Mesenchymal stem cell (in vitro differentiated cells and primary cell): Measurements from ENCODE around the gene ZNF839.

ENCODE experiments used
- DNase-seq: peaks from one replicate; pipeline ENCODE4 v3.0.0-alpha.2; 2013
- H2AFZ ChIP-seq: one replicate; pipeline ENCODE4 v1.6.1; 2013; ENCODE audit warnings: low read depth, mild to moderate bottlenecking, control low read depth, inconsistent platforms, low read length, moderate library complexity
- H2AK5ac ChIP-seq: 2 replicates; pipeline ENCODE4 v1.6.1; 2013; ENCODE audit warnings: low read length, moderate library complexity, mild to moderate bottlenecking, inconsistent platforms; ENCODE audit not compliant: severe bottlenecking
- H2BK120ac ChIP-seq: one replicate; pipeline ENCODE4 v1.6.1; 2013; ENCODE audit warnings: low read depth, mild to moderate bottlenecking, inconsistent platforms, low read length, moderate library complexity
- H2BK12ac ChIP-seq, 2 experiments: one replicate each; pipeline ENCODE4 v1.6.1; 2013; ENCODE audit warnings: inconsistent platforms in 2 of 2, low read length in 2 of 2, mild to moderate bottlenecking in 2 of 2, moderate library complexity in 2 of 2, control low read depth in 1 of 2
- H2BK15ac ChIP-seq: one replicate; pipeline ENCODE4 v1.6.1; 2013; ENCODE audit warnings: mild to moderate bottlenecking, low read depth, inconsistent platforms; ENCODE audit not compliant: poor library complexity, severe bottlenecking
- H2BK5ac ChIP-seq: 2 replicates; pipeline ENCODE4 v1.6.1; 2013; ENCODE audit warnings: low read depth, mild to moderate bottlenecking, low read length, control low read depth, inconsistent platforms; ENCODE audit not compliant: poor library complexity, severe bottlenecking
- H3K14ac ChIP-seq, 2 experiments: one replicate each; pipeline ENCODE4 v1.6.1; 2013; ENCODE audit warnings: inconsistent platforms in 2 of 2, low read length in 2 of 2, control low read depth in 1 of 2, mild to moderate bottlenecking in 1 of 2, moderate library complexity in 1 of 2
- H3K18ac ChIP-seq, 2 experiments: one replicate each; pipeline ENCODE4 v1.6.1; 2013; ENCODE audit warnings: inconsistent platforms in 2 of 2, low read length in 2 of 2, control low read depth in 1 of 2, low read depth in 1 of 2, mild to moderate bottlenecking in 1 of 2
- H3K23ac ChIP-seq, 2 experiments: one replicate each; pipeline ENCODE4 v1.6.1; 2013; ENCODE audit warnings: inconsistent platforms in 2 of 2, low read length in 2 of 2, mild to moderate bottlenecking in 2 of 2, moderate library complexity in 2 of 2, control low read depth in 1 of 2
- H3K27ac ChIP-seq: 2 replicates; pipeline ENCODE4 v1.5.1; 2013; ENCODE audit warnings: mild to moderate bottlenecking, moderate library complexity, low read length, control low read depth, inconsistent platforms; ENCODE audit not compliant: poor library complexity, severe bottlenecking
- H3K27me3 ChIP-seq, 2 experiments: 2 replicates each; pipeline versions ENCODE4 v1.6.1 to v1.7.0; 2013; ENCODE audit warnings: low read length in 2 of 2, mild to moderate bottlenecking in 2 of 2, moderate library complexity in 2 of 2, control low read depth in 1 of 2, inconsistent platforms in 1 of 2; ENCODE audit not compliant: control insufficient read depth in 1 of 2, insufficient read depth in 1 of 2
- H3K36me3 ChIP-seq, 2 experiments: 2 replicates each; pipeline versions ENCODE4 v1.6.1 to v1.7.0; 2013; ENCODE audit warnings: low read length in 2 of 2, control low read depth in 1 of 2, inconsistent platforms in 1 of 2, low read depth in 1 of 2, mild to moderate bottlenecking in 1 of 2; ENCODE audit not compliant: insufficient read depth in 2 of 2, control insufficient read depth in 1 of 2
- H3K4ac ChIP-seq, 2 experiments: one replicate each; pipeline ENCODE4 v1.6.1; 2013; ENCODE audit warnings: inconsistent platforms in 2 of 2, low read length in 2 of 2, mild to moderate bottlenecking in 2 of 2, moderate library complexity in 2 of 2, control low read depth in 1 of 2, low read depth in 1 of 2
- H3K4me1 ChIP-seq: 2 replicates; pipeline ENCODE4 v1.6.1; 2013; ENCODE audit warnings: low read depth, low read length, control low read depth; ENCODE audit not compliant: control insufficient read depth, insufficient read depth
- H3K4me2 ChIP-seq: 2 replicates; pipeline ENCODE4 v1.6.1; 2013; ENCODE audit warnings: low read length, mild to moderate bottlenecking, inconsistent platforms; ENCODE audit not compliant: poor library complexity, severe bottlenecking
- H3K4me3 ChIP-seq, 2 experiments: 2 replicates each; pipeline versions ENCODE4 v1.5.1 to v1.7.0; 2013; ENCODE audit warnings: low read length in 2 of 2, mild to moderate bottlenecking in 2 of 2, control low read depth in 1 of 2, low read depth in 1 of 2; ENCODE audit not compliant: insufficient read depth in 1 of 2
- H3K79me1 ChIP-seq: replicated peaks from 2 replicates; pipeline ENCODE4 v1.6.1; 2013; ENCODE audit warnings: mild to moderate bottlenecking, control low read depth, low read length, inconsistent platforms; ENCODE audit not compliant: poor library complexity, severe bottlenecking
- H3K9ac ChIP-seq: 2 replicates; pipeline ENCODE4 v1.7.0; 2013; ENCODE audit warnings: mild to moderate bottlenecking, low read length, moderate library complexity
- H3K9me3 ChIP-seq: 2 replicates; pipeline ENCODE4 v1.7.0; 2013; ENCODE audit warnings: mild to moderate bottlenecking, low read length; ENCODE audit not compliant: control insufficient read depth
- H4K8ac ChIP-seq: one replicate; pipeline ENCODE4 v1.6.1; 2013; ENCODE audit warnings: inconsistent platforms, mild to moderate bottlenecking, low read length, moderate library complexity
- H4K91ac ChIP-seq: one replicate; pipeline ENCODE4 v1.6.1; 2013; ENCODE audit warnings: mild to moderate bottlenecking, low read length, inconsistent platforms
- WGBS: methylation state at CpG from one replicate; pipeline ENCODE4 v1.1.7; 2013; ENCODE audit warnings: mixed read lengths; 5-methylcytosine and 5-hydroxymethylcytosine counted together

ZNF839 gene

DNA sequence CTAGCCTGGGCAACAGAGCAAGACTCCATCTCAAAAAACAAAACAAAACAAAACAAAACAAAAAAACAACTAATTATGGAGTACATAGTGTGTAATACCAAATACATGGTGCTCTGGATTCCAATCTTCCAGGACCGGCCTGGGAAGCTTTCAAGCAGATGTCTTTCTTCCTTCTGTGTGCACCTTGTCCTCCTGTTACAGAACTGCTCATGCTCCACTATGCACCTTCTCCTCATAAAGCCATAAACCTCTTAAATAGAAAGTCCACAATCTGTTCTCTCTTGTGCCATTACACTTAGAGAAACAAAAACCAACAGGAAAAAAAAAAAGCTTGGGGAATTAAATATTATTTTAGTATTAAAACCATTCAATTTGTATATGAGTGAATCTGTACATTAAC is 27.1 kb upstream of the ZNF839 start:
- H3K27me3 ChIP-seq, result no peaks in the 10 kb centered on the region
- no peaks in the 10 kb centered on the region for H3K9me3 ChIP-seq
- no peak for DNase-seq
- H3K14ac ChIP-seq, result no peak overlapping the region
- peaks cover 18% of the 10 kb centered on the region for H3K79me1 ChIP-seq
- peaks cover 0 to 2% of the 10 kb centered on the region in 2 experiments for H3K36me3 ChIP-seq
- no peak overlapping the region for H4K91ac ChIP-seq
- H2BK15ac ChIP-seq, result no peak overlapping the region
- no peak overlapping the region for H2BK5ac ChIP-seq
- peaks cover 1% of the 10 kb centered on the region for H3K4me1 ChIP-seq
- no peak overlapping the region for H2AK5ac ChIP-seq
- no peak overlapping the region for H3K9ac ChIP-seq
- no peak overlapping the region for H3K27ac ChIP-seq
- H3K18ac ChIP-seq, result no peak overlapping the region
- no peak overlapping the region for H3K4me2 ChIP-seq
- H3K4me3 ChIP-seq, result no peak overlapping the region
- H2BK120ac ChIP-seq, result no peak overlapping the region
- no peak overlapping the region for H2BK12ac ChIP-seq
- H2AFZ ChIP-seq, result no peak overlapping the region
- no peak overlapping the region for H3K4ac ChIP-seq
- WGBS, result 100% methylated on average over 1 of the region's 1 CpG
- H4K8ac ChIP-seq, result no peak overlapping the region
- H3K23ac ChIP-seq, result no peak overlapping the region

DNA sequence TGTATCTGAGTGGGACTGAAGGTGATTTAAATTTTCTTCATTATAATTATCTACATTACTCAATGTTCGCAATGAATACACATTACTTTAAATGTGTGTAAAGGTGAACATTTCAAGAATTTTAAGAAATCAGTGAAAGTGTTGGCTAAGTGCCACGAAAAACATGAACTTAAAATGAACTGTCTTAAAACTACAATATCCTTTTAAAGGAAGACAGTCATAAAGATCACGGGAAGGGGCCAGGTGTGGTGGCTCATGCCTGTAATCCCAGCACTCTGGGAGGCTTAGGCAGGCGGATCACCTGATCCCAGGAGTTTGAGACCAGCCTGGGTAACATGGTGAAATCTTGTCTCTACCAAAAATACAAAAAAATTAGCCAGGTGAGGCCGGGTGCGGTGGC is 25.8 kb upstream of the ZNF839 start:
- Histone ChIP-seq H3K9ac (no peak overlapping the region), H4K91ac (no peak overlapping the region), H4K8ac (no peak overlapping the region), H3K9me3 (no peaks in the 10 kb centered on the region), H3K27ac (no peak overlapping the region), H2AK5ac (no peak overlapping the region), H3K18ac (no peak overlapping the region), H3K23ac (no peak overlapping the region), H2AFZ (no peak overlapping the region), H3K4me3 (no peak overlapping the region), H3K27me3 (no peaks in the 10 kb centered on the region), H3K4me2 (no peak overlapping the region), H3K79me1 (peaks cover 22% of the 10 kb centered on the region), H3K4ac (no peak overlapping the region), H2BK15ac (no peak overlapping the region), H2BK5ac (no peak overlapping the region), H3K4me1 (peaks cover 1% of the 10 kb centered on the region), H2BK12ac (no peak overlapping the region), H3K36me3 (peaks cover 0 to 12% of the 10 kb centered on the region in 2 experiments), H2BK120ac (no peak overlapping the region), H3K14ac (no peak overlapping the region)
- 94% methylated on average over 5 of the region's 6 CpGs for WGBS
- no peak for DNase-seq

DNA sequence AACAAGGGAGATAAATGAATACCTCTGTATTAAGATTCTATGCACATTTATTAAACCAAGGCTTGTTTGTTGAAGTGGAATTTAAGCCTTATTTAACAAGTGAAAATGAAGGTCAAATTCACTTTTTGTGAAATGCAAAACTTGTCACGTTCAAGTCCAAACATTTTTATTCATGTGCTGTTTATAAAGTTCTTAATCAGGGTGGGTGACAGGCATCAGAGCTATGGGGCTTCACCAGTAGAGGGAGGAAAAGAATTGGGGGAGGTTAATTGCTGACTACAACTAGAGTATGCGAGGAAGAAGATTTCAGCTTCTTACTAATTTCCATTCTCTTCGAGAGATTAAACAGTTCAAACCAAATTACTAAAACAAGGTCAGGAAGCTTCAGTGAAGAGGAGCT is 24.3 kb upstream of the ZNF839 start:
- Histone ChIP-seq H3K23ac (no peak overlapping the region), H2AFZ (no peak overlapping the region), H4K91ac (no peak overlapping the region), H3K18ac (no peak overlapping the region), H2BK5ac (no peak overlapping the region), H4K8ac (no peak overlapping the region), H2AK5ac (no peak overlapping the region), H2BK12ac (no peak overlapping the region), H3K27ac (no peak overlapping the region), H3K14ac (no peak overlapping the region), H3K9ac (peak overlapping the region; percentile 1), H3K4ac (no peak overlapping the region), H3K9me3 (no peaks in the 10 kb centered on the region), H2BK15ac (no peak overlapping the region), H3K4me2 (no peak overlapping the region), H3K79me1 (peaks cover 28% of the 10 kb centered on the region), H3K4me3 (no peak overlapping the region), H3K4me1 (peaks cover 3% of the 10 kb centered on the region), H3K36me3 (peaks cover 0 to 13% of the 10 kb centered on the region in 2 experiments), H3K27me3 (no peaks in the 10 kb centered on the region), H2BK120ac (no peak overlapping the region)
- DNase-seq, result no peak
- 80% methylated on average over 1 of the region's 3 CpGs for WGBS

DNA sequence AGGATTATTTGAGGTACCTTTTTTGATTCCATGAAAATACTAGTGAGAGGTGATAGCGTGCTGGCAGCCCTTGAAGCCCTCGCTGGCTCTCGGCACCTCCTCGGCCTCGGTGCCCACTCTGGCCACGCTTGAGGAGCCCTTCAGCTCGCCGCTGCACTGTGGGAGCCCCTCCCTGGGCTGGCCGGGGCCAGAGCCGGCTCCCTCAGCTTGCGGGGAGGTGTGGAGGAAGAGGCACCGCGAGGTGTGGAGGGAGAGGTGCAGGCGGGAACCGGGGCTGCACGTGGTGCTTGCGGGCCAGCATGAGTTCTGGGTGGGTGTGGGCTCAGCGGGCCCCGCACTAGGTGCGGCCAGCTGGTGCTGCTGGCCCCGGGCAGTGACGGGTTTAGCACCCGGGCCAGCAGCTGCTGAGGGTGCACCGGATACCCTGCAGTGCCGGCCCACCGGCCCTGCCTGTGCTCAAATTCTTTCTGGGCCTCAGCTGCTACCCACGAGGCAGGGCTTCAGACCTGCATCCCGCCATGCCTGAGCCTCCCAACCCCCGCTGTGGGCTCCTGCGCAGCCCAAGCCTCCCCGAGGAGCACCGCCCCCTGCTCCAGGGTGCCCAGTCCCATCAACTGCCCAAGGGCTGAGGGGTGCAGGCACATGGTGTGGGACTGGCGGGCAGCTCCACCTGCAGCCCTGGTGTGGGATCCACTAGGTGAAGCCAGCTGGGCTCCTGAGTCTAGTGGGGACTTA is 21.9 kb upstream of the ZNF839 start:
- Histone ChIP-seq H2BK12ac (no peak overlapping the region), H3K36me3 (peaks cover 0 to 13% of the 10 kb centered on the region in 2 experiments), H2AFZ (no peak overlapping the region), H3K27me3 (no peaks in the 10 kb centered on the region), H2BK5ac (no peak overlapping the region), H3K9ac (no peak overlapping the region), H3K23ac (no peak overlapping the region), H2BK15ac (peak overlapping the region; percentile 48), H3K14ac (no peak overlapping the region), H2BK120ac (no peak overlapping the region), H4K8ac (no peak overlapping the region), H3K4ac (no peak overlapping the region), H3K4me2 (no peak overlapping the region), H3K18ac (no peak overlapping the region), H2AK5ac (no peak overlapping the region), H3K4me1 (peaks cover 3% of the 10 kb centered on the region), H3K79me1 (peaks cover 24% of the 10 kb centered on the region), H3K27ac (no peak overlapping the region), H3K9me3 (no peaks in the 10 kb centered on the region), H3K4me3 (no peak overlapping the region), H4K91ac (no peak overlapping the region)
- no peak for DNase-seq
- 94% methylated on average over 33 of the region's 33 CpGs for WGBS
